ENCODE measurements around the gene CYP19A1. TPM values are rescaled to one million over a fixed set of nuclear protein-coding genes. Genes with fewer than 3 reads are reported as not detected.

Gene CYP19A1
- total RNA-seq, 1 donor from 2014 or later: not detected

DNA sequence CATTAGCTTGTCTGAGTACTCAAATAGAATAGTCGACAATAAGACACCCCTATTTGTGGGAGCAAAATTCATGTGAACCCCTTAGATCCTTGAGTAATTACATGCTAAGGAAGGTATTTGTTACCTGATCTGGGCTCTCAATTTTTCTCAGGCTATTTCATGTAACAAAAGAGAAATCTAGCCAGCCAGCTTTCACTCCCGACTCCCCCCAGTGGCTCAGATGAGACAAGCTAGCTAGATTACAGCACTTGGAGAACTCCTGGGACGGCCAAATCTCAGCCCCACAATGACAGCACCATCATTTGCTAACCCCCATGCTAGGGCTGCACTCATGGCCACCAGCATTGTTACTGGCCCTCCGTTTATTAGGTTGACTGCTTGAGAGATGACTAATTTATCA, 44.4 kb upstream of the CYP19A1 start:
- DNase-seq (ENCODE audit: low spot score): peak; percentile 60
- TF ChIP-seq CTCF (IDR thresholded peaks at IDR 0.05; ENCODE audit: unreplicated experiment): peak; percentile 54
- H3K36me3 Mint-ChIP-seq (ENCODE audit: low read depth, unreplicated experiment): peaks cover 4% of the 10 kb centered on the region
- no peak overlapping the region for H3K4me3 Mint-ChIP-seq (ENCODE audit: unreplicated experiment)
- H3K27me3 Mint-ChIP-seq (ENCODE audit: unreplicated experiment): peaks cover 11% of the 10 kb centered on the region
- no peaks in the 10 kb centered on the region for H3K9me3 Mint-ChIP-seq (ENCODE audit: unreplicated experiment)
- no peak overlapping the region for H3K27ac Mint-ChIP-seq (ENCODE audit: unreplicated experiment)
- H3K4me1 Mint-ChIP-seq (ENCODE audit: unreplicated experiment): peaks cover 14% of the 10 kb centered on the region

- Mint-ChIP-seq H3K36me3 (ENCODE audit: low read depth, unreplicated experiment) (peaks cover 4% of the 10 kb centered on the region), H3K27me3 (ENCODE audit: unreplicated experiment) (peaks cover 5% of the 10 kb centered on the region), H3K4me1 (ENCODE audit: unreplicated experiment) (peaks cover 14% of the 10 kb centered on the region), H3K4me3 (ENCODE audit: unreplicated experiment) (no peak overlapping the region), H3K9me3 (ENCODE audit: unreplicated experiment) (no peaks in the 10 kb centered on the region), H3K27ac (ENCODE audit: unreplicated experiment) (no peak overlapping the region)
- DNase-seq (ENCODE audit: low spot score): peak; percentile 62
- TF ChIP-seq CTCF (IDR thresholded peaks at IDR 0.05; ENCODE audit: unreplicated experiment): peak; percentile 86
Measured at GRCh38 chr15:51380999-51381806, 42.8 kb upstream of the CYP19A1 start.

GRCh38 chr15:51379390-51379789, 41.0 kb upstream of the CYP19A1 start:
- Mint-ChIP-seq H3K4me1 (ENCODE audit: unreplicated experiment) (peaks cover 10% of the 10 kb centered on the region), H3K9me3 (ENCODE audit: unreplicated experiment) (no peaks in the 10 kb centered on the region), H3K27me3 (ENCODE audit: unreplicated experiment) (no peaks in the 10 kb centered on the region), H3K36me3 (ENCODE audit: low read depth, unreplicated experiment) (no peaks in the 10 kb centered on the region), H3K4me3 (ENCODE audit: unreplicated experiment) (no peak overlapping the region), H3K27ac (ENCODE audit: unreplicated experiment) (no peak overlapping the region)
- no peak for DNase-seq (ENCODE audit: low spot score)
- TF ChIP-seq CTCF (IDR thresholded peaks at IDR 0.05; ENCODE audit: unreplicated experiment): no peak

GRCh38 chr15:51378406-51378805, 40.0 kb upstream of the CYP19A1 start:
- Mint-ChIP-seq H3K4me1 (ENCODE audit: unreplicated experiment) (peaks cover 6% of the 10 kb centered on the region), H3K9me3 (ENCODE audit: unreplicated experiment) (no peaks in the 10 kb centered on the region)
- TF ChIP-seq CTCF (IDR thresholded peaks at IDR 0.05; ENCODE audit: unreplicated experiment): no peak

GRCh38 chr15:51377038-51377786, 38.8 kb upstream of the CYP19A1 start:
- Mint-ChIP-seq H3K36me3 (ENCODE audit: low read depth, unreplicated experiment) (no peaks in the 10 kb centered on the region), H3K4me3 (ENCODE audit: unreplicated experiment) (no peak overlapping the region), H3K27ac (ENCODE audit: unreplicated experiment) (no peak overlapping the region), H3K27me3 (ENCODE audit: unreplicated experiment) (no peaks in the 10 kb centered on the region), H3K9me3 (ENCODE audit: unreplicated experiment) (no peaks in the 10 kb centered on the region), H3K4me1 (ENCODE audit: unreplicated experiment) (no peaks in the 10 kb centered on the region)
- no peak for TF ChIP-seq CTCF (IDR thresholded peaks at IDR 0.05; ENCODE audit: unreplicated experiment)
- no peak for DNase-seq (ENCODE audit: low spot score)

More at GRCh38 chr15:51378406-51378805, 40.0 kb upstream of the CYP19A1 start:
- no peak for DNase-seq (ENCODE audit: low spot score)
- Mint-ChIP-seq H3K27me3 (ENCODE audit: unreplicated experiment) (no peaks in the 10 kb centered on the region), H3K4me3 (ENCODE audit: unreplicated experiment) (no peak overlapping the region), H3K27ac (ENCODE audit: unreplicated experiment) (no peak overlapping the region), H3K36me3 (ENCODE audit: low read depth, unreplicated experiment) (no peaks in the 10 kb centered on the region)
